Fibroblast of skin of left quadriceps (primary cell): ENCODE data around the gene RFX5.
"Not testable (repeated sequence)": the region's sequence is repeated elsewhere in the genome, so short reads cannot be mapped to it uniquely, and the experiment has no call there.

ENCODE experiments used
- DNase-seq, 2 experiments: peaks; one replicate each; pipeline ENCODE4 v3.0.0-alpha.2; 2013; ENCODE audit warnings: low read depth in 2 of 2

Gene RFX5

DNA sequence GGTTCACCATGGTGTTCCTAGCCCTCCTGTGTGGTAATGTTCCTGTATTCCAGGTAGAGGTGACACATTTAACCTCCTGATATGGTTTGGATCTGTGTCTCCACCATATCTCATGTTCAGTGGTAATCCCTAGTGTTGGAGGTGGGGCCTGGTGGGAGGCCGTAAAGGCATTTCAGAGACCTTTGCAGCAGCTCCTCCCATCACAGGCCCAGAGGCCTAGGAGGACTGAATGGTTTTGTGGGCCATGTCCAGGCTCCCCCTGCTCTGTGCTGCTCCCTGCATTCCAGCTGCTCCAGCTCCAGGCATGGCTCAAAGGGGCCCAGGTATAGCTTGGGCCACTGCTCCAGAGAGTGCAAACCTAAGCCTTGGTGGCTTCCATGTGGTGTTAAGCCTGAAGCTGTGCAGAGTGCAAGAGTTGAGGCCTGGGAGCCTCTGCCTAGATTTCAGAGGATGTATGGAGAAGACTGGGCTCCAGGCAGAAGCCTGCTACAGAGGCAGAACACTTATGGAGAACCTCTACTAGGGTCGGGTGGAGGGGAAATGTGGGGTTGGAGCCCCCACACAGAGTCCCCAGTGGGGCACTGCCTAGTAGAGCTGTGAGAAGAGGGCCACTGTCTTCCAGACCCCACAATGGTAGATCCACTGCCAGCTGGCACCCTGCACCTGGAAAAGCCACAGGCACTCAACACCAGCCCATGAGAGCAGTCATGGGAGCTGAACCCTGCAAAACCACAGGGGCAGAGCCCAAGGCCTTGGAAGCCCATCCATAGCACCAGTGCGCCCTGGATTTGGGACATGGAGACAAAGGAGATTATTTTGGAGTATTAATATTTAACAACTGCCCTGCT is 15.5 kb upstream of the RFX5 start:
- DNase-seq = no peak

- no peak for DNase-seq
These were observed 14.8 kb upstream of the RFX5 start for GRCh38 chr1:151361883-151362282.

DNA sequence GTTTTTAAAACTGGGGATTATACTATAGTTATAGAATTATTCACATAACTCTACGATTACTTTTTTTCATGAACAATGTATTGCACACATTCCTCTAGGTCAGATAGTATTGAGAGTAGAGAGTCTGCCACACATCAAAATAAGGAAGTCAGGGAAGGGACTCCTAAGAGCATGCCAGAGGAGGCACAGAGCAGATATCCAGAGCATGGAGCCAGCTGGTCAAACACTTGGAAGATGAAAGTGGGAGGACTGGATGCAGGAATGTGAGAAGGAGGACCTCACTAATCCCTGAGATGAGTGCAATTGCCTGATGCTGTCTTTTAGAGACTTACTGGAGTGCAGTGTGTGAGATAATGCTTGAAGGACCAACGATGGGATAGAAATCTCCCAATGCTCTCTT is 9.6 kb upstream of the RFX5 start:
- no peak for DNase-seq

- no peak for DNase-seq
These were observed 5.1 kb upstream of the RFX5 start for GRCh38 chr1:151352021-151352718.

DNA sequence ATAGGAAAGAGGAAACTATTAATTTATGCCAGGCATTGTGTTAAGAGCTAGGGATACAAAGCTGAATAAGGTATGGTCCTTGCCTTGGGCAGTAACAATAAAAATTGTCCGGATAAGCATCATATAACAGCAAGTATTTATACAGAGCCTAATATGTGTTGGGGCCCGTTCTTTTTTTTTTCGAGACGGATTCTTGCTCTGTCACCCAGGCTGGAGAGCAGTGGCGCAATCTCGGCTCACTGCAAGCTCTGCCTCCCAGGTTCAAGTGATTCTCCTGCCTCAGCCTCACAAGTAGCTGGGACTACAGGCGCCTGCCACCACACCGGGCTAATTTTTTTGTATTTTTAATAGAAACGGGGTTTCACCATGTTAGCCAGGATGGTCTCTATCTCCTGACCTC is 3.3 kb upstream of the RFX5 start:
- not testable (repeated sequence) for DNase-seq

GRCh38 chr1:151347523-151348246 is 633 bp upstream of the RFX5 start:
- DNase-seq = no peak

DNA sequence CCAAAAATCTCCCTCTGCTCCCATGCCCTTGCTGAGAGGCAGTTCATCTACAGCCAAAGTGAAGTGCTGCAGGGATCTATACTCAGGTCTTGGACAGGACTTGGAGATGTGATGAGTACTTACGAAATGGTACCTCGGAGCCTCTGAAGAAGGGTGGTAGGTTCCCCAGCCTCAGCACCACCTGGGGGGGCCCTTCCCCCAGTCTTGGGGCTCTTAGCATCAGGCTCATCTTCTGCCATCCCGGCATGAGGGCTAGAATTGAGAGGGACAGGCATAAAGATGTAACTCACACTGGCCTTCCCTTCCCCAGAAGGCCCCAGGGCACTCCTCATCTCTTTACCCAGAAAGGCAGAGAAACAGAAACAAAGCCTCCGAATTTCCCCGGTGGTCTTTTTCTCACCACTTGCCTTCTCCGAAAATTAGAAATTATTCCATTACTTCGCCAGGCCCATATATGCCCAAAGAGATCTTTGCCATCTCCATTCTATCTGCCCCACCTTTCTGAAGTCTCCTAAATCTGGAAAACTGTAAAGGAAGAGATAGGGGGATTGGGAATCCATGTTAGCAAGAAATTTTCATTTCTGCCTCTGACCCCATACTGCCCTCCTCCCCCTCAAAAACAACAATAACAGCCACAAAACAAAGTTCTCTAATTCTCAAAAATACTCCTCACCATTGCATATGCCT is 827 bp downstream of the RFX5 start:
- DNase-seq = no peak

GRCh38 chr1:151344291-151344690 is 2.8 kb downstream of the RFX5 start:
- no peak for DNase-seq

DNA sequence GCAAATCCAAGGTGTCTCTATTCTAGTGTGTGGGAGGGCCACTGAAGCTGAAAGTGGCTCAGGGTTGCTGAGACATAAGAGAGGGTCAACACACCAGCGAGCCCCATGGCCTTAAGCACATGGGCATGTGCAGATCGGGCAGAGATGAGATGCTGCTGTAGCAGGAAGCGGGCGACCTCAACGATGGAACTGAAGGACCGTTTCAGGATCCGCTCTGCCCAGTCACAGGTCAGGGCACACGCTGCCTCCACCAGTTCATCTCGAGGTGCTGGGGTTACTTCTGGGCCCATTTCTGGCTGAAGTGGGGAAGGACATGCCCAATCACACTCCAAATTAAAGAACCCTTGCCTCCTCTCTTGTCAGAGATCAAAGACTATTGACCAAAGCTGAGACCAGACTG is 3.5 kb downstream of the RFX5 start:
- DNase-seq = no peak

- no peak for DNase-seq
These were observed 4.5 kb downstream of the RFX5 start for GRCh38 chr1:151342569-151342968.

DNA sequence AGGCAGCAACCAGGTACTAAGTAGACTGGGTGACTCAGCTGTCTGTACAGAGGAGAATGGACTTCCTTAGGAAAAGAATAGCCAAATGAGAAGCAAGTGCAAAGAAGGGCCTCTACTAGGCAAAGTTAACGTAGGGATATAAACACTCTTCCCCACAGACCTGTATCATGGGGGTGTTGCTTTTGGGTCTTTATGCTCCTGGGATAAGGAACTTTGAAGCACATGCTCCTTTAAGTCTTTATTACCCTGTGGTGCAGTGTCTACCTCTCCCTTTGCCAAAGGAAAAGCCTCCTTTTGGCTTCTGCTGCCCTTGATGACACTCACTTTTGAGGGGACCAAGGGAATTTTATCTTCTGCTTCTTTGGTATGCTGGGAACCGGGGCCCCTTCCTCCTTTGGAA is 5.0 kb downstream of the RFX5 start:
- DNase-seq = no peak

DNA sequence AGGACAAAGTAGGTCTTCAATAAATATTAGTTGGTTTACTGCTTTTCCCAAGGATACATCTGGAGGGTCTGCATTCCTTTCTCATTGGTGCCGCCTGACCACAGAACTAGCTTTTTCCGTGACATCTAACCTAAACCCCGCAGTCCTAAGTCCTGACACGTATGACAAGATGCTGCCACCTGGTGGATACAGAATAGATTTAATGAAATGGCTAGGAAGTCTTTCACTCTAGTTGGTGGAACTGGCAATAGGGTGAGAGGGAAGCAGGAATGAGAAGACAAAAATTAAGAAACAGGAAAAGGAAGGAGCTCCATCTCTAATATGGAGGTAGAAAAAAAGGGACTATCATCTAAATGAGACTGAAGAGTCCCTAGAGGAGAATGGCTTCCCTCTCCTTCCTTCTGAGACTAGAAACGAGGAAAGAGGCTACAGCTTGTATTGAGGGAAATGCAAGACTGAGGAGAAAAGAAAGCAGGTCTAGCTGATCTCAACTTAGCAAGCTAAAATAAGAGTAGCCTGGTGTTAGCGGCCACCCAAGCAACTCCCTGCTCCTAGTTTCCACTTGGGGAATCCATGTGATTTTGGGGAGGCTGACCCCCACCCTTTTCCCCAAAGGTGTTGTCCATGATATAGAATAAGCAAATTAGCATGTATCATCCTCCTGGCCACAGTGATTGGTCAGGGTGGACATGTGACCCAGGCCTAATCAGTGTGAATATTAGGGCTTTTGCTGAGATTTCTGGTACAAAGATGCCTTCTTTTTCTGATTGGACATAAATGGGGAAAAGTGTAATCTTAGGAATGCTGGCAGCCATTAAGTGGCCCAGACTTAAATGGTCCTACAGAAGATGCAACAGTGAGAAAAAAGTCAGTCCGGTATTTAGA is 5.9 kb downstream of the RFX5 start:
- DNase-seq = peak; percentile 65 to 68

GRCh38 chr1:151336556-151336955 is 10.5 kb downstream of the RFX5 start:
- DNase-seq = no peak

GRCh38 chr1:151334822-151335221 is 12.2 kb downstream of the RFX5 start:
- DNase-seq = no peak

- no peak for DNase-seq
These were observed 19.0 kb downstream of the RFX5 start for GRCh38 chr1:151327903-151328674.

- peak; percentile 98 for DNase-seq
These were observed 19.7 kb downstream of the RFX5 start, which contains the start of gene PI4KB for GRCh38 chr1:151327223-151327902. Gene PI4KB, minus strand, starts transcription at chr1:151327416. Its CDS starts 10,935 bp downstream, at chr1:151316481.

- no peak for DNase-seq
These were observed 20.3 kb downstream of the RFX5 start for GRCh38 chr1:151326619-151327222.

GRCh38 chr1:151325646-151326429 is 21.2 kb downstream of the RFX5 start:
- DNase-seq = no peak
